Keratinocyte (primary cell): ENCODE measurements around the gene KLHDC7B. TPM values are rescaled to one million over a fixed set of nuclear protein-coding genes. Genes with fewer than 3 reads are reported as not detected.

Experiments used
- DNase-seq: peaks from one replicate; pipeline ENCODE4 v3.0.0-alpha.2; 2011; ENCODE audit warnings: low read depth, missing footprints, low spot score
- FAIRE-seq: peaks from 2 replicates; lab custom pipeline; 2011; peaks lifted over from hg19 to GRCh38; lab: Jason Lieb, UNC
- H2AFZ ChIP-seq: 2 replicates; pipeline ENCODE4 v1.6.0; 2012; ENCODE audit warnings: low read length, control low read depth, inconsistent platforms; ENCODE audit not compliant: control insufficient read depth
- H3K27ac ChIP-seq: 2 replicates; pipeline ENCODE4 v1.5.1; 2011; ENCODE audit warnings: low read length; ENCODE audit not compliant: control insufficient read depth, insufficient read depth
- H3K27me3 ChIP-seq: 3 replicates; pipeline ENCODE4 v1.6.0; 2011; ENCODE audit warnings: low read length; ENCODE audit not compliant: control insufficient read depth, insufficient read depth; ENCODE audit errors: extremely low read depth
- H3K36me3 ChIP-seq, 2 experiments: 2 replicates in 1 of 2; 3 replicates in 1 of 2; pipeline ENCODE4 v1.5.1; 2011; ENCODE audit warnings: low read length in 2 of 2, mild to moderate bottlenecking in 1 of 2; ENCODE audit not compliant: control insufficient read depth in 2 of 2, insufficient read depth in 2 of 2; ENCODE audit errors: extremely low read depth in 1 of 2
- H3K4me1 ChIP-seq: 3 replicates; pipeline ENCODE4 v1.5.1; 2011; ENCODE audit warnings: low read length; ENCODE audit not compliant: control insufficient read depth, insufficient read depth; ENCODE audit errors: extremely low read depth
- H3K4me2 ChIP-seq: 3 replicates; pipeline ENCODE4 v1.6.0; 2011; ENCODE audit warnings: low read depth, low read length; ENCODE audit not compliant: control insufficient read depth, insufficient read depth; ENCODE audit errors: extremely low read depth
- H3K4me3 ChIP-seq, 3 experiments: fragments of 200-600 bp in 1 of 3; sonication (generic) in 1 of 3; 2 replicates in 2 of 3; 3 replicates in 1 of 3; pipeline ENCODE4 v1.5.1; 2011 to 2016; ENCODE audit warnings: low read length in 3 of 3, mild to moderate bottlenecking in 3 of 3, control low read depth in 2 of 3, inconsistent platforms in 1 of 3, low read depth in 1 of 3, mixed read lengths in 1 of 3, mixed run types in 1 of 3, moderate library complexity in 1 of 3; ENCODE audit not compliant: control insufficient read depth in 2 of 3, insufficient read depth in 2 of 3; ENCODE audit errors: extremely low read depth in 1 of 3
- H3K79me2 ChIP-seq: 2 replicates; pipeline ENCODE4 v1.6.0; 2012; ENCODE audit warnings: low read length; ENCODE audit not compliant: control insufficient read depth, insufficient read depth
- H3K9ac ChIP-seq: 3 replicates; pipeline ENCODE4 v1.6.0; 2011; ENCODE audit warnings: low read length; ENCODE audit not compliant: control insufficient read depth, insufficient read depth; ENCODE audit errors: extremely low read depth
- H3K9me1 ChIP-seq: 3 replicates; pipeline ENCODE4 v1.6.0; 2011; ENCODE audit warnings: low read length; ENCODE audit not compliant: control insufficient read depth, insufficient read depth; ENCODE audit errors: extremely low read depth
- H3K9me3 ChIP-seq: 2 replicates; pipeline ENCODE4 v1.5.1; 2012; ENCODE audit warnings: low read depth, low read length; ENCODE audit not compliant: control insufficient read depth
- H4K20me1 ChIP-seq: 3 replicates; pipeline ENCODE4 v1.6.0; 2011; ENCODE audit warnings: low read length; ENCODE audit not compliant: control insufficient read depth, insufficient read depth; ENCODE audit errors: extremely low read depth
- EZH2 ChIP-seq: IDR thresholded peaks from one replicate; pipeline ENCODE4 v1.6.1; 2012; ENCODE audit warnings: inconsistent platforms, mild to moderate bottlenecking, low read length, moderate library complexity
- dilution Hi-C: fragments of 300-500 bp; cut with MboI; formaldehyde crosslinking; loops from one replicate; pipeline ENCODE4 v1.7.0; 2020; ENCODE audit warnings: low sequenced_read_pairs; ENCODE audit not compliant: extremely low pct_ligation_motif_present
- polyA plus RNA-seq, 5 experiments: library from polyadenylated mRNA; depleted of rRNA in 3 of 5; stranded (reverse) in 3 of 5; stranded (forward) in 1 of 5; unstranded in 1 of 5; fragments of >200 nt; gene quantifications; 1 replicate in 1 of 5; 2 replicates in 3 of 5; 3 replicates in 1 of 5; pipeline versions ENCODE4 v1.2.1 to v1.2.3, GENCODE V29; 2011 to 2012; ENCODE audit warnings: missing spikeins in 2 of 5, low read depth in 1 of 5, low replicate concordance in 1 of 5
- TF ChIP-seq, protein P1 (sequence below), 3 experiments: IDR thresholded peaks in 1 of 3; conservative IDR thresholded peaks in 1 of 3; optimal IDR thresholded peaks in 1 of 3; 2 replicates in 2 of 3; 3 replicates in 1 of 3; pipeline versions ENCODE3 to v1.5.1; 2011; ENCODE audit warnings: low read length in 3 of 3, mild to moderate bottlenecking in 3 of 3, moderate library complexity in 2 of 3, control low read depth in 1 of 3, inconsistent platforms in 1 of 3; ENCODE audit not compliant: insufficient read depth in 2 of 3; ENCODE audit errors: extremely low read depth in 1 of 3

Gene KLHDC7B
- polyA plus RNA-seq, 1 donor (not counting 4 experiments of a cell fraction or from before 2014, with no cell fraction given), result 0.01 TPM

DNA sequence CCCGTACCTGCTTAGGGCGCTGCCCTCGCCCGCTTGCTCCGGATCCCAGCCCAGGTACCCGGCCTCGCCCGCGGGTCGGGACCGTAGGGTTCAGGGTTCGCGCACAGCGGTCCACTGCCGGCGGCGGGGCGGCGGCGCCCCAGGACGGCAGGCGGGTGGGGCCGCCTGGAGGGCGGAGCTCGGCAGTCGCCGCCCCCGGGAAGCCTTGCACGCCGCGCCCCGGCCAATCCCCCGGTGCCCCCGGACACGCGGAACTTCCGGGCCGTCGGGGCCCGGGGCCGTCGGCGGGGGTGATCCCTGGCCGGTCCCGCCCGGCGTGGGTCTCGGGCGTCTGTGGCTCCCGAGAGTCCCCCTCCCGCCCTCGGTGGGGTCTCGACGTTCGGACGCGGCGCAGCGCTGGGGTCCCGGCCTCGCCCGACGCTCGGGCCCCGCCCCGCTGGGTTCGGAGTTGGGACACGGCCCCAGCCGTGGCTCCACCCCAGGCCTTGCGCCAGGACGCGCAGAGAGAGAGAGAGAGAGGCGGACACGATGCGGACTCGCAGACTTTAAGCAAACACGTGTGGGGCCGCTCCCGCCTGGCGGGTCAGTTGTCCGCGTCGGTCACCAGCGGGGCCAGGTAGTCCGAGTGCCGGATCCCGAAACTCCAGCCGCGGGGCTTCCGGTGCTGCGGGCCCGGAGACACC lies 15.7 kb upstream of the KLHDC7B start, which contains the start of gene TYMP:
Gene TYMP (minus strand): TSS at position 116 of the 683 bp plus-strand sequence. CDS start 303 bp downstream, outside the sequence.
- no peaks in the 10 kb centered on the region for H4K20me1 ChIP-seq
- no peaks in the 10 kb centered on the region for H3K9me1 ChIP-seq
- peak within 1 kb of the TSS; percentile 12 for H2AFZ ChIP-seq
- H3K27me3 ChIP-seq, result peaks cover 11% of the 10 kb centered on the region
- no peak for DNase-seq
- no peaks in the 10 kb centered on the region for H3K9me3 ChIP-seq
- peaks cover 10% of the 10 kb centered on the region for H3K4me1 ChIP-seq
- H3K79me2 ChIP-seq, result no peaks in the 10 kb centered on the region
- peak within 1 kb of the TSS; percentile 76 for H3K27ac ChIP-seq
- H3K4me3 ChIP-seq, result peak within 1 kb of the TSS; percentile 50 to 79 (median 58)
- no peak for FAIRE-seq
- H3K4me2 ChIP-seq, result peak within 1 kb of the TSS; percentile 85
- H3K9ac ChIP-seq, result peak within 1 kb of the TSS; percentile 90
- TF ChIP-seq, protein P1, sequence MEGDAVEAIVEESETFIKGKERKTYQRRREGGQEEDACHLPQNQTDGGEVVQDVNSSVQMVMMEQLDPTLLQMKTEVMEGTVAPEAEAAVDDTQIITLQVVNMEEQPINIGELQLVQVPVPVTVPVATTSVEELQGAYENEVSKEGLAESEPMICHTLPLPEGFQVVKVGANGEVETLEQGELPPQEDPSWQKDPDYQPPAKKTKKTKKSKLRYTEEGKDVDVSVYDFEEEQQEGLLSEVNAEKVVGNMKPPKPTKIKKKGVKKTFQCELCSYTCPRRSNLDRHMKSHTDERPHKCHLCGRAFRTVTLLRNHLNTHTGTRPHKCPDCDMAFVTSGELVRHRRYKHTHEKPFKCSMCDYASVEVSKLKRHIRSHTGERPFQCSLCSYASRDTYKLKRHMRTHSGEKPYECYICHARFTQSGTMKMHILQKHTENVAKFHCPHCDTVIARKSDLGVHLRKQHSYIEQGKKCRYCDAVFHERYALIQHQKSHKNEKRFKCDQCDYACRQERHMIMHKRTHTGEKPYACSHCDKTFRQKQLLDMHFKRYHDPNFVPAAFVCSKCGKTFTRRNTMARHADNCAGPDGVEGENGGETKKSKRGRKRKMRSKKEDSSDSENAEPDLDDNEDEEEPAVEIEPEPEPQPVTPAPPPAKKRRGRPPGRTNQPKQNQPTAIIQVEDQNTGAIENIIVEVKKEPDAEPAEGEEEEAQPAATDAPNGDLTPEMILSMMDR (optimal IDR thresholded peaks at IDR 0.05 in 1 of 3, IDR thresholded peaks at IDR 0.05 in 1 of 3, conservative IDR thresholded peaks at IDR 0.05 in 1 of 3; ENCODE audit: extremely low read depth in 1 of 3, insufficient read depth in 2 of 3, low read length in 3 of 3), result no peak
- no peak for TF ChIP-seq EZH2
- peaks cover 0 to 2% of the 10 kb centered on the region in 2 experiments for H3K36me3 ChIP-seq
- dilution Hi-C loops, result no loop called here

GRCh38 chr22:50530580-50530876 lies 15.2 kb upstream of the KLHDC7B start:
- peak overlapping the region; percentile 90 for H3K9ac ChIP-seq
- H3K9me3 ChIP-seq, result no peaks in the 10 kb centered on the region
- peak overlapping the region; percentile 85 for H3K4me2 ChIP-seq
- dilution Hi-C loops, result no loop called here
- no peak for DNase-seq
- peaks cover 0 to 2% of the 10 kb centered on the region in 2 experiments for H3K36me3 ChIP-seq
- no peaks in the 10 kb centered on the region for H3K79me2 ChIP-seq
- no peaks in the 10 kb centered on the region for H3K9me1 ChIP-seq
- peaks cover 11% of the 10 kb centered on the region for H3K27me3 ChIP-seq
- no peak overlapping the region for H2AFZ ChIP-seq
- peak overlapping the region; percentile 68 for H3K27ac ChIP-seq
- H3K4me3 ChIP-seq, result peak overlapping the region; percentile 50 to 79 (median 58)
- FAIRE-seq, result no peak
- no peaks in the 10 kb centered on the region for H4K20me1 ChIP-seq
- TF ChIP-seq EZH2, result no peak
- TF ChIP-seq, protein P1 (optimal IDR thresholded peaks at IDR 0.05 in 1 of 3, IDR thresholded peaks at IDR 0.05 in 1 of 3, conservative IDR thresholded peaks at IDR 0.05 in 1 of 3; ENCODE audit: extremely low read depth in 1 of 3, insufficient read depth in 2 of 3, low read length in 3 of 3), result no peak
- peaks cover 10% of the 10 kb centered on the region for H3K4me1 ChIP-seq
